Measurements from ENCODE around the gene PDE6A. TPM values are rescaled to one million over a fixed set of nuclear protein-coding genes. Genes with fewer than 3 reads are reported as not detected.

Gene PDE6A
- total RNA-seq (2014; rRNA removed; shearing (Covaris generic)): 0.10 and 0.12 TPM in 2 replicates

GRCh38 chr5:149944666-149945065 is at the start of gene PDE6A:
PDE6A (minus strand) TSS chr5:149944793; CDS start chr5:149944673, 120 bp downstream.
- DNase-seq (ENCODE audit: low read depth): no peak

GRCh38 chr5:149993471-149993870 is 48.9 kb upstream of the PDE6A start:
- DNase-seq (ENCODE audit: low read depth): no peak

- DNase-seq (ENCODE audit: low read depth): peak; percentile 61
Observed at GRCh38 chr5:149990518-149991376, 46.2 kb upstream of the PDE6A start.

- no peak for DNase-seq (ENCODE audit: low read depth)
Observed at GRCh38 chr5:149988126-149988525, 43.5 kb upstream of the PDE6A start.

DNA sequence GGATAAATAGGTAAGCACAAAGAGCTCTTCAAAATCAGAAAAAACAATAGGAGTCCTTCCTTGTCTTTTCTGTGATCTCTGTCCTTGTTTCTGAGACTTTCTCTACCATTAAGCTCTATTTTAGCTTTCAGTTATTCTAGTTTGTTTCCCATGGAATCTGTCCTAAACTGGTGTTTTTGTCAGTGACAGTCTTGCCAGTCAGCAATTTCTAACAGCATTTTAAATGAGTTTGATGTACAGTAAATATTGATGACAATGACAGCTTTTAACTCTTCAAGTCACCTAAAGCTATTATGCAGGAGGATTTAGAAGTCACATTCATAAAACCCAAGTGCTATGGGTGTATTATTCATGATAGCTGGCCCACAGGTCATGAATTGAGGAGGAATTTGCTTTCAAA is 37.9 kb upstream of the PDE6A start:
- no peak for DNase-seq (ENCODE audit: low read depth)

- DNase-seq (ENCODE audit: low read depth): no peak
Observed at GRCh38 chr5:149981206-149981605, 36.6 kb upstream of the PDE6A start.

- DNase-seq (ENCODE audit: low read depth): no peak
Observed at GRCh38 chr5:149979896-149980295, 35.3 kb upstream of the PDE6A start.

- no peak for DNase-seq (ENCODE audit: low read depth)
Observed at GRCh38 chr5:149975409-149975808, 30.8 kb upstream of the PDE6A start.

DNA sequence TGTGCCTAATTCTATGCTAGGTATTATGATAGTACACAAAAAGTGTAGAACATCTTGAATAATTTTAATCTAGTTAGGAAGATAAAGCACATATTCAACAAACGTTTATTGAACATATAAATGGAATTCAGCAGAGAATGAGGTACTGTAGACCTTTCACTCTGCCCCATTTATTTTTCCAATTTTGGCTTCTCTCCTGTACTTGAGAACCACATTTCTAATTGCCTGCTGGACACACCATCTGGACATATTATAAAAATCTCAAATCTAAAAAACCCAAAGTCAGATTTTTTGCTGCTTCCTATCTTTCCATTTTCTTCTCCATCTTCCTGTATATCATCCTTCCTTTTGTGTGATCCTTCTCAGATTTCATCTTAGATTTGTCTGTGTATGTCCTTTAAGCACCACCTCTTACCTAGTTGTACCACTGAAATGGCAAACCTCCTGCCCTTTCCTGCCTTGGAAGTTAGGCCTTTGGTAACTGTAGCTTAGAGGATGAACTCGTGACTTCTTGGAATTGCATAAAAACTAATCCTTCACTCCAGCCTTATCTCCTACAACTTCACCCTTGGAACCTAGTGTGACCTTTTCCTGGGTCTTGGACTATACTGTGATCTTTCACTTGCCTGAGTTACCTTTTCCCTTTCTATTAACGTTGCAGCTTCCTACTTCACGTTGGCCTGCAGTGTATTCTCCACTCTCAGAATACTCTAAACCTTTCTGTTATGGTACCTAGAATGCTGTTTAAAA is 24.8 kb upstream of the PDE6A start:
- no peak for DNase-seq (ENCODE audit: low read depth)

DNA sequence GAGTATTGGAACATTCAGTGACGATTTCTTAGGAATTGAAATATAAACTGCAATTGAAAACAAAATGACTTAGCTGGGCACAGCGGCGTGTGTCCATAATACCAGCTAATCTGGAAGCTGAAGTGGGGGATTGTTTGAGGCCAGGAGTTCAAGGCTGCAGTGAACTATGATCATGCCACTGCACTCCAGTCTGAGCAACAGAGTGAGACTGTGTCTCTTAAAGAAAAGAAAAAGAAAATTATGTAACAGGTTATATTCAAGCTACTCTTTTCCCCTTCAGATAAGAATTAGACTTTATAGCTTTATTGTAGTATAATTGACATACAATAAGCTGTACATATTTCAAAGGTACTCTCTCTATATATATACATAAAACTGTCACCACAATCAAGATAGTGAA is 22.4 kb upstream of the PDE6A start:
- no peak for DNase-seq (ENCODE audit: low read depth)

- no peak for DNase-seq (ENCODE audit: low read depth)
Observed at GRCh38 chr5:149963729-149964128, 19.1 kb upstream of the PDE6A start.

DNA sequence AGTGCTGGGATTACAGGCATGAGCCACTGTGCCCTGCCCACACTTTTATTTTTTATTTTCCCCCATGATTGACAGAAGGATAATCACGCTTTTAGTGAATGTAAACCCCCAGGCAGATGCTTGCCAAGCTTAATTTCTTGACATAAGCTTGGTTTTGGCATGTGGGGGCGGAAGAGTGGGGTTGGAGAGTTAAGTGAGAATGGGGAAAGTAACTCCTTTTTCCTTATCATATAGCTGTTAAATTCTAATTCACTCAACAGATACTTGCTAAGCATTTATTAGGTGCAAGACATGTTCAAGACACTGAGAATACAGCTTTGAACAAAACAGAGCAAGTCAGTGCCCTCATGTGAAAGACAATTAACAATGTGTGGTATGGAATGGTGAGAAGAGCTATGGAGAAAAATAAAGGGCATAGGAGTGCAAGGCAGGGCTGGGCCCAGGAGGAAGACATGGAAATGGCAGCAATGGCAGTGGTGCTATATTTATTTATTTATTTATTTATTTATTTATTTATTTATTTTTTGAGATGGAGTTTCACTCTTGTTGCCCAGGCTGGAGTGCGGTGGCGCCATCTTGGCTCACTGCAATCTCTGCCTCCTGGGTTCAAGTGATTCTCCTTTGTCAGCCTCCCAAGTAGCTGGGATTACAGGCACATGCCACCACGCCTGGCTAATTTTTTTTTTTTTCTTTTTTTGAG is 18.2 kb upstream of the PDE6A start:
- DNase-seq (ENCODE audit: low read depth): no peak

- peak; percentile 67 for DNase-seq (ENCODE audit: low read depth)
Observed at GRCh38 chr5:149961957-149962409, 17.4 kb upstream of the PDE6A start.

GRCh38 chr5:149961186-149961685 is 16.6 kb upstream of the PDE6A start:
- DNase-seq (ENCODE audit: low read depth): no peak

DNA sequence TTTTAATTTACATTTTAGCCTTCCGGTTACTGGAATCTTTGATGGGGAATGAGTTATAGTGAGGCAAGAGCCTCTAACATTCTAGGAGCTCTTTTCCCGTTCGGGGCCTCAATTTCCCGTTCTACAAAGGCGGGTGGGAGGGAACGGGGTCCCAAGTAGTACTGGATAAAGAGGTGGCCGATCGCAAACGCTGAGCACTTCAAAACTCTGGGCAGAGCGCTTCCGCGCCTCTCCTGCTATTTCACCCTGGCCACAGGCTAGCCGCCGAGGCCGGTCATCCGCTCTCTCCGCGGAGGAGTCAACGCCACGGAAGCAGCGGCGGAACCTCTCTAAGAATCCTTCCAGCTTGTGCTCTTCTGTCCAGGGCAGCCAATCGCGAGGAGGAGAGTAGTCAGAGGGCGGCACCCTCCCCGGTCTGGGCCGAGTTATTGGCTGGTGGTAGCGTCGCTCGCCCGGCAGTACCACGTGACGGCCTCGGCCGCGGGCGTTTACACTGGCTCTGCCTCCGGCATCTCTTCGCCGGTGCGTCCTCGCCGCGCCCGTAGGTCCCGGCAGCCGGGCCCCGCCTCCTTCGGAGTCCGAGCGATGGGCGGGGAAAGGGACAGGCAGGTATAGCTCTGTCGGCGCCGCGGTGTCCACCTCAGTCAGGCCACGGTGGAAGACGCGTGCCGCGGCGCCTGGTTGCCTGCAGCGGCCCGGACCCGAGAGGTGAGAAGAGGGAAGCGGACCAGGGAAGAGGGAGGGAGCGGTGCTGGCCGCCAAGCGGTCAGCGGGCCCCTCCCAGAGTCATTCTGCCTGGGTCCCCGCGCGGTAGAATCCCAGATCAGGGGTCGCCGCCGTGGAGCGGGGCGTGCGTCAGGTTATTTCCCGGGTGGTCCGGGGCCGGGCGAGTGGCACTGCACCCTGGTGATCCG is 15.9 kb upstream of the PDE6A start, which contains the start of gene SLC26A2:
Gene SLC26A2 (plus strand): TSS at position 487 of the 914 bp plus-strand sequence. CDS start 16,895 bp downstream, outside the sequence.
- peak; percentile 95 for DNase-seq (ENCODE audit: low read depth)

DNA sequence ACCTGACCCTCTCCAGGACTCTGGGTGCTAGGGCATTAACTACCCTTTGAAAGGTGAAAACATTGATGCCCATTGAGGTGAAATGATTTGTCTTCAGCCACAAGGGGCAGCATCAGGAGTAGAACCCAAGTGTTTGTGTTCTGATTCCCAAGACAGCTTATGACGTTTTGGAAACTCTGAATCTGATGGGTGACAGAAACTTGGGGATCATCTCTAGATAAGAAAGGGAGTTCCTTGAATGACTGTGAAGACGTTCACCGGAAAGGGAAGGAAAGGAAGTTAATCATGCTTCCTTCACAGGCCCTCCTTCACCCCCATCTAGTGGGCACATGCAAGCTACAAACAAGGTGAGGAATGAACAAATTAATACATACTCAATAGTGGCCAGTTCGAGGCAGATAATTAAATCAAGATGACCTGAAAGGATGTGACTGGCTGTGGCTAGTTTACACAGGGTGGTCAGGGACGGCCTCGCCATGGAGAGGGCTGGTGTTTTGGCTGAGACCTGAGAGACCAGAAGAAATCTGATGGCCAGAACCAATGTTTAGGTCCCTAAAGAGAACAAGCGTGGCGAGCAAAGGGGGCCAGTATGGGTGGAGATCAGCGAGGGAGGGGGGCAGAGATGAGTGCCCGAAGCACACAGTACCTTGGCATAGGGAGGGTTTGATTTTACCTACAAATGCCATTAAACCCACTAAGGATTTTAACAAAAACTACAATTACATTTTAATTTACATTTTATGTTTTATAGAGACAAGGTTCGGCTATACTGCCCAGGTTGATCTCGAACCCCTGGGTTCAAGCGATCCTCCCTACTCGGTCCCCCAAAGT is 15.0 kb upstream of the PDE6A start:
- peak; percentile 79 for DNase-seq (ENCODE audit: low read depth)

DNA sequence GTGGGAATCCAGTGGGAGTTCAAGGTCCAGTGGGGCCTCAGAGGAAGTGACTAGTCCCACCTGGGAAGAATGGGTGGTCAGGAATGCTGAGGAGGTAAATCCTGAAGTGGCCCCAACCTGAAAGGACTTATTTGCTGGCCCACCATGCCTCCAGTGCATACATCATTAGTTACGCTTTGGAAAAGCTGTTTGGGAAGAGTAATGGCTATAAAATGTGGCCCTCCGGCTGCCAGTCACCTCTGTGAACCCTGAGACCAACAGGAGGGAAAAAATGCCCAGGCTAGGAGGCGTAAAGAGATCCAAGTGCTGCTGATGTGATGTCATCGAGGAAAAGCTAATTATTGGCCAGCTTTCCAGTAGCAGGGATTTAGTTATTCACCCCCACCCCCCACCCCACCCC is 13.3 kb upstream of the PDE6A start:
- peak; percentile 84 for DNase-seq (ENCODE audit: low read depth)

- DNase-seq (ENCODE audit: low read depth): no peak
Observed at GRCh38 chr5:149956685-149957084, 12.1 kb upstream of the PDE6A start.

GRCh38 chr5:149954798-149955197 is 10.2 kb upstream of the PDE6A start:
- DNase-seq (ENCODE audit: low read depth): no peak
